Femur (tissue), 1 donor: ENCODE results near the gene ELANE.

Experiments used
- DNase-seq: peaks from one replicate; pipeline ENCODE4 v3.0.0-alpha.2; 2017

ELANE gene

GRCh38 chr19:852136-853013 lies at the start of gene ELANE:
TSS of gene ELANE (plus strand) at chr19:852303. CDS start at chr19:852329, 26 bp downstream.
- no peak for DNase-seq

DNA sequence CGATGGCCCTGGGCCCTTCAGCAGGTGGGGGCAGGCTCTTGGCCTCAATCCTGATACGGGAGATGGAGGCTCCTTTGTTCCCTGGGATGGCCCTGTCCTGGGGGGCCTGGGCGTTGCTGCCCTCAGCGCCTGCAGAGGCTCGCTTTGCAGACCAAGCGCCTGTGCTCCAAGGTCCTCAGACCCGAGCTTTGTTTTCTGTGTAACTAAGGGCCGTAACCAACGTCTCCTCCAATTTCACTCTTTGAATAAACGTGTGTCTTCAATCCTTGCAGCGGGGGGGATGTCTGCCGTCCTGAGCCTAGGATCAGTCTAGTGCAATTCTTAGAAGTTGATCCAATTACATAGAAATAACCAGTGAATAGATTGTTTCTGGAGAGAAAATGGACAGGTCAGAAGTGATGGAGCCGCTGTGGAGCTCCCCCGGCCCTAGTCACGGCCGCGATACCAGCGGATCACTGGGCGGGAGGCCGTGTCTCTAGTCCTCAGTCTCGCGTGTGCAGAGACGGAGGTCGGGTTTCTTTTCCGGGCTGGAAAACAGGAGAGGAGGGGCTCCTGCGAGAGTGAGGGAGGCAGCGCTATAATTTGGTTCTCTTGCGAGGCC lies 49.5 kb upstream of the ELANE start:
- peak; percentile 64 for DNase-seq

DNA sequence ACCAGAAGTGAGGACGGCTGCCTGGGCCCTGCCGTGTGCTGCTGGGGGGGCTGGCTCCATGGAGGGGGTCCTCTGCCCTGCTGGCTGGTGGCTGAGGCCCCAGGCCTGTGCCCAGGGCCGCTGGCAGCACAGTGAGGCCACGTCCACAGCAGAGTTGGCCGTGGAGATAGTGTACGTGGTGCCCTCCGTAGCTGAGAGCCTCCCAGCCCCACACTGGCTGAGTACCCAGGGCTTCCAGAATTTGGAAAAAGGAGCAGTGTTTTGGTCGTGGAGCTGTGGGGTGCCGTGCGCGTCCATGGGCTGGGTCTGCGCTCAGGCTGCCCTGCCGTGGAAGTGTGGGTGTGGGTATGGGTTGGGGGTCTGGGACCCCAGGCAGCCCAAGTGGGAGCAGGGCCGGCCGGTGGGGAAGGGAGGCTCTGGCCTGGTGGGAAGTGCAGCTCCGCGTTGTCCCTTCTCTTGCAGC lies 49.0 kb upstream of the ELANE start:
- DNase-seq, result no peak

GRCh38 chr19:803686-804418 lies 48.3 kb upstream of the ELANE start:
- no peak for DNase-seq

GRCh38 chr19:804419-805165 lies 47.5 kb upstream of the ELANE start:
- DNase-seq, result no peak

DNA sequence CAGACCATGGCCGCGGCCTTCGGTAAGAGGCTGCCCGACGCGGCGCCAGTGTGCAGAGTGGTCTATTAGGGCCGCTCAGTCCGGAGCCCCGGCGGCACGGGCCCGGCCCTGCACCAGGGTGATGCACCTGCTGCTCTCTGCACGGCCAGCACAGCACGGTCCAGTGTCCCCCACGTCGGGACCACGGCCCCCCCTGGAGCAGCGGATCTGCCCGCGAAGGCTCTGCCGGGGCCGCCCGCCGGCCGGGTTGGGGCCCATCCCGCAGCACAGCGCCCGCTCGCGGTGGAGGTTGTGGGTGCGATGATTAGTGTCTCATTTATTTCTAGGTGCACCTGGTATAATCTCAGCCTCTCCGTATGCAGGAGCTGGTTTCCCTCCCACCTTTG lies 46.9 kb upstream of the ELANE start:
- no peak for DNase-seq

GRCh38 chr19:805600-806550 lies 46.2 kb upstream of the ELANE start:
- DNase-seq, result peak; percentile 28

GRCh38 chr19:806815-807421 lies 45.2 kb upstream of the ELANE start:
- no peak for DNase-seq

GRCh38 chr19:807627-808422 lies 44.3 kb upstream of the ELANE start:
- DNase-seq, result no peak

DNA sequence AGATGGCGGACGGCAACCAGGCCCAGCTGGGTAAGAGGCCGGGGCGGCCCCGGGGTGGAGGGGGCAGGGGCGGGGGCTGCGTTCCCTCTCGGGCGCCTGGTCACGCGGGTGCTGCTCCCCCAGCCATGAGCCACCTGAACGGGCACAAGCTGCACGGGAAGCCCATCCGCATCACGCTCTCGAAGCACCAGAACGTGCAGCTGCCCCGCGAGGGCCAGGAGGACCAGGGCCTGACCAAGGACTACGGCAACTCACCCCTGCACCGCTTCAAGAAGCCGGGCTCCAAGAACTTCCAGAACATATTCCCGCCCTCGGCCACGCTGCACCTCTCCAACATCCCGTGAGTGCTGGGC lies 43.7 kb upstream of the ELANE start:
- DNase-seq, result no peak

- no peak for DNase-seq
These were observed 41.8 kb upstream of the ELANE start for GRCh38 chr19:810077-810855.

DNA sequence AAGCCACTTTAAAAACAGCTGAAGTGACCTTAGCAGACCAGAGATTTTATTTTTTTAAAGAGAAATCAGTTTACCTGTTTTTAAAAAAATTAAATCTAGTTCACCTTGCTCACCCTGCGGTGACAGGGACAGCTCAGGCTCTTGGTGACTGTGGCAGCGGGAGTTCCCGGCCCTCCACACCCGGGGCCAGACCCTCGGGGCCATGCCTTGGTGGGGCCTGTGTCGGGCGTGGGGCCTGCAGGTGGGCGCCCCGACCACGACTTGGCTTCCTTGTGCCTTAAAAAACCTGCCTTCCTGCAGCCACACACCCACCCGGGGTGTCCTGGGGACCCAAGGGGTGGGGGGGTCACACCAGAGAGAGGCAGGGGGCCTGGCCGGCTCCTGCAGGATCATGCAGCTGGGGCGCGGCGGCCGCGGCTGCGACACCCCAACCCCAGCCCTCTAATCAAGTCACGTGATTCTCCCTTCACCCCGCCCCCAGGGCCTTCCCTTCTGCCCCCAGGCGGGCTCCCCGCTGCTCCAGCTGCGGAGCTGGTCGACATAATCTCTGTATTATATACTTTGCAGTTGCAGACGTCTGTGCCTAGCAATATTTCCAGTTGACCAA lies 41.1 kb upstream of the ELANE start:
- DNase-seq, result no peak

GRCh38 chr19:811506-812048 lies 40.5 kb upstream of the ELANE start:
- no peak for DNase-seq

DNA sequence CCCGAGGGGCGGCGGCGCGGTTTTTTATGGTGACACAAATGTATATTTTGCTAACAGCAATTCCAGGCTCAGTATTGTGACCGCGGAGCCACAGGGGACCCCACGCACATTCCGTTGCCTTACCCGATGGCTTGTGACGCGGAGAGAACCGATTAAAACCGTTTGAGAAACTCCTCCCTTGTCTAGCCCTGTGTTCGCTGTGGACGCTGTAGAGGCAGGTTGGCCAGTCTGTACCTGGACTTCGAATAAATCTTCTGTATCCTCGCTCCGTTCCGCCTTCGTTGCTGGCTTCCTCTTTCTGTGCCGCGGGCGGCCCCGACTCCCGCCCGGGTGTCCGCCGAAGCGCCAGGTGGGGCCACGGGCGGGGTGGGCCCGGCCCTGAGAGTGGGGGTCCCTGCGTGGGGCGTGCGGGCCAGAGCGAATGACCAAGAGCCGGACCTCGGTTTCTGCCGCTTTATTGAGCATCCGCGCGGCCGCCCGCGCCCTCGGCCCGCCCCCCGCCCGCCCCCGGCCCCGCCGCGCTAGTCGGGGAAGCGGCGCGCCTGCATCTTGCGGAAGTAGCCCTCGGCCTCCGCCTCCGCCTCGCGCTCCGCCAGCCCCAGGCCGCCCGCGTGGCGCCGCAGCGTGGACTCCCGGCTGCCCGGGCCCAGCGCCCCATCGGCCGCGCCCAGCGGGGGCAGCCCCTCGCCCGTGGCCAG lies 39.9 kb upstream of the ELANE start:
- DNase-seq, result no peak

GRCh38 chr19:812747-813218 lies 39.3 kb upstream of the ELANE start:
- DNase-seq, result no peak

DNA sequence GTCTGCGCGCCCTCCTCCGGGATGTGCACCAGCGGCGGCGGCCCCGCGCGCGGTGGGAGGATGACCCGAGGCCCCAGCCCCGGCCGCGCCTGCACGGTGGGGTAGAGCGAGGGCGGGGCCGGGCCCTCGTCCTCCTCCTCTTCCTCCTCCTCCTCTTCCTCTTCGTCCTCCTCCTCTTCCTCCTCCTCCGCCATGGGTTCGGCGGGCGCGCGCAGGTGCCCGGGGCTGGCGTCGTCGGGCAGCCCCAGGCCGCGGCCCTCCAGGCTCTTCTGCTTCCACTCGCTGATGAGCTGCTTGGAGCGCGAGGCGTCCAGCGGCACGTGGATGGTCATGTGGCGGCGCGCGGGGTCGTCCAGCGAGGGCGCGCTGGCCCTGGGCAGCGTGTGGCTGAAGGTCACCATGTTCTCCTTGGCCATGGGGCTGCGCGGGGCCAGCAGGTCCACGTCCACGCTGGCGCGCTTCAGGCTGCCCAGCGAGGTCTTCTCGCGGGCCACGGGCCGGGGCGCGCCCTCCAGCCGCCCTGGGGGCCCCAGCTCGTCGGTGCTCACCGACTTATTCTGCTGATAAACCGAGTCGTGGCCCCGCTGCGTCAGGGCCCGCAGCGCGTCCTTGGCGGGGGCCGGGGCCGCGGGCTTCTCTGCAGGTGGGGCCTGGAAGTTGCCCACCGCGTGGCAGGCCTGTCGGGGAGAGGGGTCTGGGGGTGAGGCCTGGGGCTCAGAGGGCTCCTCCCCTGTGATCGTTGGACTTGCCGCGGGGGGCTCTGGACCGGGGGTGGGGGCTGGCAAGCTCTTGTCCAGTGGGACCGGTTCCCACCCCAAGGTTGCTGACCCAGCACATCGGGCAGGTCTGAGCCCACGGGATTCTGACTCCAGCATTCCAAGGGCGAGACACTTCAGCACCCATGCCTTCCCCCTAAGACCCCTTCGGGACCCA lies 38.6 kb upstream of the ELANE start:
- DNase-seq, result no peak
